Right cardiac atrium (tissue), 5 donors: ENCODE data around the gene LAMP1. TPM values are rescaled to one million over a fixed set of nuclear protein-coding genes. Genes with fewer than 3 reads are reported as not detected.

ENCODE experiments used
- ATAC-seq, 2 donors: fragments of 200-7000 bp; cut with Tn5 transposase; one replicate each; pipeline versions ENCODE4 v1.8.0 to v1.9.1; 2020; ENCODE audit warnings: moderate library complexity in 2 of 2, mild to moderate bottlenecking in 1 of 2
- DNase-seq, 3 donors: peaks; one replicate each; pipeline ENCODE4 v3.0.0-alpha.2; 2020
- H3K27ac ChIP-seq: one replicate; pipeline ENCODE4 v1.5.1; 2013; ENCODE audit warnings: mild to moderate bottlenecking, low read length, control low read depth, moderate library complexity
- H3K27me3 ChIP-seq: one replicate; pipeline ENCODE4 v1.6.1; 2013; ENCODE audit not compliant: control insufficient read depth, insufficient read depth
- H3K4me1 ChIP-seq: one replicate; pipeline ENCODE4 v1.6.1; 2013; ENCODE audit warnings: low read length; ENCODE audit not compliant: control insufficient read depth, insufficient read depth
- H3K4me3 ChIP-seq: one replicate; pipeline ENCODE4 v1.5.1; 2013; ENCODE audit warnings: low read length, control low read depth
- H3K9me3 ChIP-seq: one replicate; pipeline ENCODE4 v1.6.1; 2013; ENCODE audit warnings: low read length; ENCODE audit not compliant: control insufficient read depth
- WGBS: extraction: QIAGEN DNeasy Blood & Tissue Kit; methylation state at CpG from one replicate; pipeline ENCODE4 v1.1.7; 2013; 5-methylcytosine and 5-hydroxymethylcytosine counted together
- intact Hi-C, 4 donors: fragments of 100-400 bp; cut with DNase I; formaldehyde crosslinking; loops; one replicate each; pipeline versions ENCODE4 v1.11.0 to v1.14.0; 2022 to 2023
- polyA plus RNA-seq: library from polyadenylated mRNA; stranded (reverse); fragments of 200-250 nt; gene quantifications from one replicate; pipeline ENCODE4 v1.2.3, GENCODE V29; 2013
- total RNA-seq, 4 donors: library from RNA; stranded (reverse); fragmentation: NEBNext Ultra II Directional; extraction: Animal tissue kit (Norgen Biotek cat#: 25700); gene quantifications; one replicate each; pipeline ENCODE4 v1.2.1, GENCODE V29; 2021
- donor health status: healthy with polysubstance abuse.
- donor health status: DM: no; HTN: yes; CAD: no.
- donor health status: DM: no; HTN: no; CAD: no.
- donor health status: DM: no; HTN: yes; CAD: no; lungs with severe emphysema.
- donor health status: DM: yes; HTN: yes; CAD: no.

Gene LAMP1
- total and polyA plus RNA-seq, 5 donors: 70.1 to 115 (median 110) TPM

- Histone ChIP-seq H3K27ac (no peak overlapping the region), H3K9me3 (no peaks in the 10 kb centered on the region), H3K4me3 (no peak overlapping the region), H3K27me3 (no peaks in the 10 kb centered on the region), H3K4me1 (no peaks in the 10 kb centered on the region)
- DNase-seq: peak in 1 of 3 donors; percentile 39
- intact Hi-C loops: no loop called here
- WGBS: 88% methylated on average over 12 of the region's 12 CpGs
- peak in 1 of 2 donors; percentile 28 for ATAC-seq
These were observed 20.0 kb downstream of the LAMP1 start for GRCh38 chr13:113317031-113317430.

- no peaks in the 10 kb centered on the region for H3K27me3 ChIP-seq
- H3K4me1 ChIP-seq: no peaks in the 10 kb centered on the region
- DNase-seq (peak in 1 of 3 donors; percentile 44), ATAC-seq (peak in 1 of 2 donors; percentile 30)
- H3K27ac ChIP-seq: no peak overlapping the region
- no peak overlapping the region for H3K4me3 ChIP-seq
- 90% methylated on average over 18 of the region's 18 CpGs for WGBS
- intact Hi-C loops: no loop called here
- no peaks in the 10 kb centered on the region for H3K9me3 ChIP-seq
These were observed 21.9 kb downstream of the LAMP1 start for GRCh38 chr13:113318956-113319355.

GRCh38 chr13:113319371-113319770 is 22.3 kb downstream of the LAMP1 start:
- no peak for ATAC-seq
- Histone ChIP-seq H3K27ac (no peak overlapping the region), H3K4me3 (no peak overlapping the region), H3K4me1 (no peaks in the 10 kb centered on the region), H3K27me3 (no peaks in the 10 kb centered on the region), H3K9me3 (no peaks in the 10 kb centered on the region)
- WGBS: 92% methylated on average over 14 of the region's 14 CpGs
- DNase-seq: peak in 1 of 3 donors; percentile 48
- intact Hi-C loops: no loop called here

GRCh38 chr13:113320226-113320875 is 23.3 kb downstream of the LAMP1 start:
- 94% methylated on average over 19 of the region's 19 CpGs for WGBS
- intact Hi-C loops: no loop called here
- Histone ChIP-seq H3K4me1 (no peaks in the 10 kb centered on the region), H3K27ac (no peak overlapping the region), H3K9me3 (no peaks in the 10 kb centered on the region), H3K4me3 (no peak overlapping the region), H3K27me3 (no peaks in the 10 kb centered on the region)
- DNase-seq (peak in 1 of 3 donors; percentile 51), ATAC-seq (no peak)

GRCh38 chr13:113321546-113321945 is 24.5 kb downstream of the LAMP1 start:
- intact Hi-C loops: no loop called here
- Histone ChIP-seq H3K4me3 (no peak overlapping the region), H3K27ac (no peak overlapping the region), H3K4me1 (no peaks in the 10 kb centered on the region), H3K27me3 (no peaks in the 10 kb centered on the region), H3K9me3 (no peaks in the 10 kb centered on the region)
- DNase-seq (peak in 1 of 3 donors; percentile 30), ATAC-seq (no peak)
- 79% methylated on average over 22 of the region's 22 CpGs for WGBS

GRCh38 chr13:113322043-113322461 is 25.0 kb downstream of the LAMP1 start:
- no peak overlapping the region for H3K4me3 ChIP-seq
- DNase-seq (peak in 1 of 3 donors; percentile 36), ATAC-seq (no peak)
- no peaks in the 10 kb centered on the region for H3K27me3 ChIP-seq
- no peaks in the 10 kb centered on the region for H3K4me1 ChIP-seq
- H3K27ac ChIP-seq: no peak overlapping the region
- WGBS: 75% methylated on average over 17 of the region's 17 CpGs
- no peaks in the 10 kb centered on the region for H3K9me3 ChIP-seq
- intact Hi-C loops: no loop called here

GRCh38 chr13:113322890-113323651 is 26.0 kb downstream of the LAMP1 start:
- H3K4me1 ChIP-seq: no peaks in the 10 kb centered on the region
- H3K4me3 ChIP-seq: no peak overlapping the region
- intact Hi-C loops: no loop called here
- peak in 1 of 3 donors; percentile 31 for DNase-seq
- H3K9me3 ChIP-seq: no peaks in the 10 kb centered on the region
- H3K27ac ChIP-seq: no peak overlapping the region
- ATAC-seq: no peak
- no peaks in the 10 kb centered on the region for H3K27me3 ChIP-seq
- WGBS: 90% methylated on average over 25 of the region's 25 CpGs

GRCh38 chr13:113323869-113324268 is 26.8 kb downstream of the LAMP1 start:
- Histone ChIP-seq H3K4me1 (no peaks in the 10 kb centered on the region), H3K27me3 (no peaks in the 10 kb centered on the region), H3K27ac (no peak overlapping the region), H3K4me3 (no peak overlapping the region), H3K9me3 (no peaks in the 10 kb centered on the region)
- 96% methylated on average over 7 of the region's 7 CpGs for WGBS
- intact Hi-C loops: no loop called here
- DNase-seq (peak in 1 of 3 donors; percentile 10), ATAC-seq (no peak)

- Histone ChIP-seq H3K9me3 (no peaks in the 10 kb centered on the region), H3K4me3 (no peak overlapping the region), H3K27ac (no peak overlapping the region), H3K4me1 (no peaks in the 10 kb centered on the region), H3K27me3 (no peaks in the 10 kb centered on the region)
- intact Hi-C loops: no loop called here
- WGBS: 79% methylated on average over 12 of the region's 12 CpGs
- DNase-seq (peak in 1 of 3 donors; percentile 46), ATAC-seq (no peak)
These were observed 27.4 kb downstream of the LAMP1 start for GRCh38 chr13:113324398-113324797.

- Histone ChIP-seq H3K4me3 (no peak overlapping the region), H3K27ac (no peak overlapping the region), H3K9me3 (no peaks in the 10 kb centered on the region), H3K4me1 (no peaks in the 10 kb centered on the region), H3K27me3 (no peaks in the 10 kb centered on the region)
- DNase-seq: peak in 1 of 3 donors; percentile 57
- WGBS: 75% methylated on average over 23 of the region's 23 CpGs
- intact Hi-C loops: no loop called here
- ATAC-seq: no peak
These were observed 28.7 kb downstream of the LAMP1 start for GRCh38 chr13:113325779-113326178.

- Histone ChIP-seq H3K4me1 (no peaks in the 10 kb centered on the region), H3K4me3 (no peak overlapping the region), H3K9me3 (no peaks in the 10 kb centered on the region), H3K27ac (peak overlapping the region; percentile 63), H3K27me3 (no peaks in the 10 kb centered on the region)
- intact Hi-C loops: no loop called here
- 69% methylated on average over 13 of the region's 13 CpGs for WGBS
- DNase-seq: peak in 1 of 3 donors; percentile 15
- peak; percentile 4 to 49 for ATAC-seq
These were observed 30.3 kb downstream of the LAMP1 start for GRCh38 chr13:113327391-113327765.
